CD8-positive, alpha-beta memory T cell (primary cell): ENCODE measurements around the gene SLC51A. TPM values are rescaled to one million over a fixed set of nuclear protein-coding genes. Genes with fewer than 3 reads are reported as not detected.
A peak's percentile ranks its signal among the peaks of the same experiment; 100 is the strongest.
"Not testable (repeated sequence)": the region's sequence is repeated elsewhere in the genome, so short reads cannot be mapped to it uniquely, and the experiment has no call there.

Source experiments
- CTCF ChIA-PET: fragments of 350-600 bp; sonication (Branson Sonifier 250); formaldehyde crosslinking; loops from one replicate; lab custom pipeline; 2021; ENCODE audit warnings: antibody characterized with exemption; lab: Charles Lee
- POLR2A ChIA-PET: fragments of 350-600 bp; sonication (Branson Sonifier 250); formaldehyde crosslinking; loops from one replicate; lab custom pipeline; 2021; ENCODE audit warnings: antibody characterized with exemption; lab: Charles Lee
- DNase-seq, 5 donors: peaks; one replicate each; pipeline versions ENCODE4 v3.0.0 to v3.0.0-alpha.2; 2020 to 2022; ENCODE audit warnings: mixed read lengths in 1 of 5
- H3K27ac ChIP-seq: one replicate; pipeline ENCODE4 v1.7.0; 2013; ENCODE audit warnings: low read depth, mild to moderate bottlenecking, low read length, moderate library complexity
- H3K27me3 ChIP-seq: 2 replicates; pipeline ENCODE4 v1.7.0; 2013; ENCODE audit warnings: low read length, mild to moderate bottlenecking; ENCODE audit not compliant: insufficient read depth, poor library complexity, severe bottlenecking
- H3K36me3 ChIP-seq: 2 replicates; pipeline ENCODE4 v1.7.0; 2013; ENCODE audit warnings: mild to moderate bottlenecking, low read length, moderate library complexity; ENCODE audit not compliant: insufficient read depth
- H3K4me1 ChIP-seq: 2 replicates; pipeline ENCODE4 v1.7.0; 2013; ENCODE audit warnings: mild to moderate bottlenecking, low read length, moderate library complexity; ENCODE audit not compliant: insufficient read depth
- H3K4me3 ChIP-seq: 2 replicates; pipeline ENCODE4 v1.7.0; 2013; ENCODE audit warnings: mild to moderate bottlenecking, low read length
- H3K9me3 ChIP-seq: 2 replicates; pipeline ENCODE4 v1.7.0; 2013; ENCODE audit warnings: mild to moderate bottlenecking, low read length
- H3K27ac Mint-ChIP-seq, 8 donors: one replicate each; pipeline ENCODE4 v1.8.0; 2020 to 2021; ENCODE audit warnings: mixed read lengths in 8 of 8, mild to moderate bottlenecking in 6 of 8, inconsistent platforms in 3 of 8, moderate library complexity in 3 of 8
- H3K27me3 Mint-ChIP-seq, 2 donors: one replicate each; pipeline ENCODE4 v1.8.0; 2020 to 2021; ENCODE audit warnings: mixed read lengths in 2 of 2, mild to moderate bottlenecking in 1 of 2, moderate library complexity in 1 of 2
- H3K36me3 Mint-ChIP-seq, 3 donors: one replicate each; pipeline ENCODE4 v1.8.0; 2020 to 2021; ENCODE audit warnings: mixed read lengths in 3 of 3, inconsistent platforms in 1 of 3, mild to moderate bottlenecking in 1 of 3
- H3K4me1 Mint-ChIP-seq, 3 donors: one replicate each; pipeline ENCODE4 v1.8.0; 2020 to 2021; ENCODE audit warnings: mixed read lengths in 3 of 3, inconsistent platforms in 1 of 3, mild to moderate bottlenecking in 1 of 3
- H3K4me3 Mint-ChIP-seq, 7 donors: one replicate each; pipeline ENCODE4 v1.8.0; 2020 to 2021; ENCODE audit warnings: mixed read lengths in 7 of 7, mild to moderate bottlenecking in 6 of 7, moderate library complexity in 4 of 7, inconsistent platforms in 2 of 7
- H3K9me3 Mint-ChIP-seq, 5 donors: one replicate each; pipeline ENCODE4 v1.8.0; 2020 to 2022; ENCODE audit warnings: mixed read lengths in 5 of 5, mild to moderate bottlenecking in 3 of 5, moderate library complexity in 2 of 5, inconsistent platforms in 1 of 5
- polyA plus RNA-seq: library from polyadenylated mRNA; unstranded; fragments of 300-500 nt; fragmentation: Illumina TruSeq; gene quantifications from one replicate; pipeline ENCODE4 v1.2.3, GENCODE V29; 2021
- total RNA-seq, 2 experiments: library from RNA; stranded (reverse); gene quantifications; one replicate each; pipeline ENCODE4 v1.2.3, GENCODE V29; 2021

SLC51A gene
- total RNA-seq (not detected), polyA plus RNA-seq (1.1 TPM)

DNA sequence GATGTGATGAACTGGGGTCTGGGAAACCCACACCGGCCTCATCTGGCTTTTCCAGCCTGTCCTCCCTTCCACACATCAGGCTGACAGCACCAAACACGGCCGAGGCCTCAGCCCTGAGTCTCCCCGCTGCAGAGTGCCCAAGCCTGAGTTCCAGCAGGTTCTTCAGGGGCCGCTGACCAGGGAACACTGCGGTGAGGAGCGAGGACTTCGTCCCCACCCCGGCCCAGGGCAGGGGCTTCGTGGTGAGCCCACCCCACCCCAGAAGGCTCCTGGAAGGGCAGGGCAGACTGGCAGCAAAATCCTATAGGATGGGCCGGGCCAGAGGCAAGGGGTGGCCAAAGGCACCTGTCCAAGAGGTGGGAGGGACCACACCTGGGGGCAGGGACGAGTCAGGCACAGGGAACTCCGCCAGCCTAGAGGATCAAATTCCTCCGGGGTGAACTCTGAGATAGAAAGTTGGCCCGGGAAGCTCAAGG is at the start of gene SLC51A:
Gene SLC51A, plus strand, starts transcription at position 446 of the 476 bp plus-strand sequence. CDS start 179 bp downstream, outside the sequence.
- H3K27me3 ChIP-seq: no peaks in the 10 kb centered on the region
- Mint-ChIP-seq H3K27ac (peak within 1 kb of the TSS in 2 of 8 donors; percentile 38 to 63), H3K27me3 (no peaks in the 10 kb centered on the region), H3K4me3 (peak within 1 kb of the TSS in 4 of 7 donors; percentile 28 to 48 (median 32)), H3K4me1 (peaks cover 9 to 13% (median 12%) of the 10 kb centered on the region in 3 donors), H3K9me3 (no peaks in the 10 kb centered on the region), H3K36me3 (no peaks in the 10 kb centered on the region)
- DNase-seq: peak in 1 of 5 donors; percentile 44
- peaks cover 16% of the 10 kb centered on the region for H3K4me1 ChIP-seq
- no peak within 1 kb of the TSS for H3K4me3 ChIP-seq
- no peaks in the 10 kb centered on the region for H3K9me3 ChIP-seq
- ChIA-PET CTCF (no interaction called here), POLR2A (no interaction called here)
- H3K27ac ChIP-seq: no peak within 1 kb of the TSS
- H3K36me3 ChIP-seq: no peaks in the 10 kb centered on the region

- Mint-ChIP-seq H3K27me3 (no peaks in the 10 kb centered on the region), H3K36me3 (no peaks in the 10 kb centered on the region), H3K27ac (peak overlapping the region in 1 of 8 donors; percentile 40), H3K9me3 (no peaks in the 10 kb centered on the region), H3K4me3 (no peak overlapping the region), H3K4me1 (peaks cover 0 to 2% (median 0%) of the 10 kb centered on the region in 3 donors)
- H3K27ac ChIP-seq: no peak overlapping the region
- H3K4me1 ChIP-seq: no peaks in the 10 kb centered on the region
- ChIA-PET POLR2A (no interaction called here), CTCF (no interaction called here)
- H3K4me3 ChIP-seq: no peak overlapping the region
- no peaks in the 10 kb centered on the region for H3K36me3 ChIP-seq
- no peaks in the 10 kb centered on the region for H3K27me3 ChIP-seq
- H3K9me3 ChIP-seq: no peaks in the 10 kb centered on the region
- no peak for DNase-seq
Measured at GRCh38 chr3:196166741-196167140, 49.6 kb upstream of the SLC51A start.

GRCh38 chr3:196168808-196169391 is 47.4 kb upstream of the SLC51A start:
- Mint-ChIP-seq H3K27me3 (no peaks in the 10 kb centered on the region), H3K27ac (no peak overlapping the region), H3K9me3 (no peaks in the 10 kb centered on the region), H3K4me3 (no peak overlapping the region), H3K4me1 (peaks cover 0 to 2% (median 0%) of the 10 kb centered on the region in 3 donors), H3K36me3 (no peaks in the 10 kb centered on the region)
- DNase-seq: no peak
- Histone ChIP-seq H3K36me3 (no peaks in the 10 kb centered on the region), H3K27me3 (no peaks in the 10 kb centered on the region), H3K9me3 (no peaks in the 10 kb centered on the region), H3K4me3 (no peak overlapping the region), H3K27ac (no peak overlapping the region), H3K4me1 (no peaks in the 10 kb centered on the region)
- ChIA-PET POLR2A (no interaction called here), CTCF (no interaction called here)

DNA sequence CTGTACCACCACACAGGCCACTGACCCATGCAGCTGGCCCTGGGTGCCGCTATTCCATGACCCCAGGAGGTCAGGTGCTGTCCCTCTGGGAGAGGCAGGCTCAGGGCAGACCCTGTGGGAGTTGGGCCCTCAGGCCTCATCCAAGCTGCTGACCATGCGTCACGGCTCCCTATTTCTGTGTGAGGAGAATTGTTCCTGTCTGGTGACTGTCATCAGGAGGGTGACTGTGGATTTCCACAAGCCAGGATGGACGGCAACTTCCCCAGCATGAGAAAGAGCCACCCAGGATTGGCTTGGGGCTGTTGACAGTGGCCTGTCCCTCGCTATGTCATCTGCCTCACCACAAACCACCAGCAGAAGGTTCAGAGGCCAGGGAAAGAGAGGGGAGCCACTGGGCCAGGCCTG is 46.5 kb upstream of the SLC51A start:
- Histone ChIP-seq H3K27ac (no peak overlapping the region), H3K4me1 (no peaks in the 10 kb centered on the region), H3K27me3 (no peaks in the 10 kb centered on the region), H3K9me3 (no peaks in the 10 kb centered on the region), H3K36me3 (no peaks in the 10 kb centered on the region), H3K4me3 (no peak overlapping the region)
- H3K27ac Mint-ChIP-seq: no peak overlapping the region
- no peaks in the 10 kb centered on the region for H3K36me3 Mint-ChIP-seq
- H3K27me3 Mint-ChIP-seq: no peaks in the 10 kb centered on the region
- H3K4me3 Mint-ChIP-seq: no peak overlapping the region
- ChIA-PET POLR2A (no interaction called here), CTCF (no interaction called here)
- H3K9me3 Mint-ChIP-seq: no peaks in the 10 kb centered on the region
- H3K4me1 Mint-ChIP-seq: peaks cover 0 to 2% (median 0%) of the 10 kb centered on the region in 3 donors
- DNase-seq: no peak

DNA sequence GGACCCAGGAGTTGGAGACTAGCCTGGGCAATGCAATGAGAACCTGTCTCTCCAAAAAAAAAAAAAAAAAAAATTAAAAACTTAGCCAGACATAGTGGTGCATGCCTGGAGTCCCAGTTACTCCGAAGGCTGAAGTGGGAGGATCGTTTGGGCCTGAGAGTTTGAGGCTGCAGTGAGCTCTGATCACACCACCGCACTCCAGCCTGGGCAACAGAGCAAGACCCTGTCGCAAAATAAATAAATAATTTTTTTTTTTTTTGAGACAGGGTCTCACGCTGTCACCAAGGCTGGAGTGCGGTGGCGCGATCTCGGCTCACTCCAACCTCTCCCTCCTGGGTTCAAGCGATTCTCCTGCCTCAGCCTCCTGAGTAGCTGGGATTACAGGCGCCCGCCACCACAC is 46.0 kb upstream of the SLC51A start:
- POLR2A ChIA-PET, H3K9me3 Mint-ChIP-seq, H3K36me3 Mint-ChIP-seq, H3K9me3 ChIP-seq, H3K27ac ChIP-seq, H3K4me1 Mint-ChIP-seq, H3K4me3 Mint-ChIP-seq, CTCF ChIA-PET, H3K27me3 Mint-ChIP-seq, DNase-seq, H3K4me1 ChIP-seq, H3K4me3 ChIP-seq, H3K36me3 ChIP-seq, H3K27ac Mint-ChIP-seq, H3K27me3 ChIP-seq: not testable (repeated sequence)

DNA sequence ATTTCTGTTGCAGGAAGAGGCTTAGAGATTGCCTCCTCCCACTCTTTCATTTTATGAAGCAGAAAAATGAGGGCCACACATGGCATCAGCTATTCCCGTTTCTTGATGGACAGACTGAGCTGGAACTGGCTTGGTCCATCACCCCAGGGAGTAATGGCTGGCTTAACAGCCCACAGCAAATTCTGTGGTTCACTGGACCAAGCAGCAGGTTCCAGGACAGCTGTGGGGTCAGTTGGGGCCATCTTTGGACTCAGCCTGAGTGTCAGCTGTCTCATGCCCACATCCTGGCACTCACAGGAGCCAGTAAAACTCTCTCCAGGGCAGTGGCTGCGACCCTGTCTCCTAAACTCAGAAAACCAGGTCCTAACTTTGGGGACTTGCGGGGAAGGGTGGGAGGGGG is 41.7 kb upstream of the SLC51A start:
- POLR2A ChIA-PET: no interaction called here
- no peaks in the 10 kb centered on the region for H3K36me3 Mint-ChIP-seq
- H3K36me3 ChIP-seq: no peaks in the 10 kb centered on the region
- no peak overlapping the region for H3K27ac ChIP-seq
- no peak for DNase-seq
- H3K27ac Mint-ChIP-seq: no peak overlapping the region
- CTCF ChIA-PET: interaction anchor here (1.5 kb wide), 1 partner anchor 102 kb away, joined by 4 read pairs; no protein-coding TSS in a partner anchor
- no peaks in the 10 kb centered on the region for H3K9me3 ChIP-seq
- peaks cover 12% of the 10 kb centered on the region for H3K4me1 ChIP-seq
- H3K9me3 Mint-ChIP-seq: no peaks in the 10 kb centered on the region
- H3K27me3 Mint-ChIP-seq: no peaks in the 10 kb centered on the region
- H3K27me3 ChIP-seq: no peaks in the 10 kb centered on the region
- peaks cover 14 to 19% (median 19%) of the 10 kb centered on the region in 3 donors for H3K4me1 Mint-ChIP-seq
- H3K4me3 Mint-ChIP-seq: no peak overlapping the region
- no peak overlapping the region for H3K4me3 ChIP-seq

- no peaks in the 10 kb centered on the region for H3K27me3 Mint-ChIP-seq
- CTCF ChIA-PET: interaction anchor here (1.5 kb wide), 1 partner anchor 102 kb away, joined by 4 read pairs; no protein-coding TSS in a partner anchor
- no peaks in the 10 kb centered on the region for H3K36me3 ChIP-seq
Measured at GRCh38 chr3:196175116-196175625, 41.2 kb upstream of the SLC51A start.

DNA sequence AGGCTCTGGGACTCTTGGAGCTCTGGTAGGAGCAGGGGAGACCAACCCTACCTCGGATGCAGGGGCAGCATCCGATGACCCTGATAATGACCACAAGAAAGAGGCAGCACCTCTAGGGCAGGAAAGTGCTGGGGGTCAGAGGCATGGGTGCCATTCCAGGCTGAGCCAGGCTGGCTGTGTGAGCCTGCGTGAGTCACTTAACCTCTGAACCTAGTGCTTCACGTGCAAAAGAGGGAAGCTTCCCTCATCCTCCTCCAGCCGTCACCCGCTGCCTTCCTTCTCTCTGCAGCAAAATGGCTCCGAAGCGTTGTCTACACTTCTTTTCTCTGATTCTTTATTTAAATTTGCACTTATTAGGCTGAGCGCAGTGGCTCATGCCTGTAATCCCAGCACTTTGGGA is 40.6 kb upstream of the SLC51A start:
- no peaks in the 10 kb centered on the region for H3K36me3 ChIP-seq
- H3K36me3 Mint-ChIP-seq: no peaks in the 10 kb centered on the region
- H3K4me1 Mint-ChIP-seq: peaks cover 23 to 30% (median 29%) of the 10 kb centered on the region in 3 donors
- H3K27me3 Mint-ChIP-seq: no peaks in the 10 kb centered on the region
- no peaks in the 10 kb centered on the region for H3K27me3 ChIP-seq
- no peak overlapping the region for H3K4me3 ChIP-seq
- H3K4me3 Mint-ChIP-seq: no peak overlapping the region
- H3K9me3 Mint-ChIP-seq: no peaks in the 10 kb centered on the region
- H3K27ac Mint-ChIP-seq: no peak overlapping the region
- H3K27ac ChIP-seq: no peak overlapping the region
- DNase-seq: no peak
- H3K4me1 ChIP-seq: peaks cover 22% of the 10 kb centered on the region
- ChIA-PET POLR2A (no interaction called here), CTCF (interaction anchor here (1.5 kb wide), 1 partner anchor 103 kb away, joined by 4 read pairs; no protein-coding TSS in a partner anchor)
- no peaks in the 10 kb centered on the region for H3K9me3 ChIP-seq

More at GRCh38 chr3:196175116-196175625, 41.2 kb upstream of the SLC51A start:
- no peak overlapping the region for H3K27ac ChIP-seq
- no peak overlapping the region for H3K4me3 ChIP-seq
- Mint-ChIP-seq H3K27ac (no peak overlapping the region), H3K4me1 (peaks cover 19 to 24% (median 24%) of the 10 kb centered on the region in 3 donors), H3K36me3 (no peaks in the 10 kb centered on the region), H3K9me3 (no peaks in the 10 kb centered on the region), H3K4me3 (no peak overlapping the region)
- H3K27me3 ChIP-seq: no peaks in the 10 kb centered on the region
- no peaks in the 10 kb centered on the region for H3K9me3 ChIP-seq
- POLR2A ChIA-PET: no interaction called here
- H3K4me1 ChIP-seq: peaks cover 17% of the 10 kb centered on the region
- DNase-seq: no peak
